Choroid plexus epithelial cell (primary cell): ENCODE measurements around the gene RAD51B.

ENCODE experiments used
- DNase-seq: peaks from one replicate; pipeline ENCODE4 v3.0.0-alpha.2; 2010; ENCODE audit warnings: low read depth
- H3K4me3 ChIP-seq: 2 replicates; pipeline ENCODE4 v1.5.1; 2011; ENCODE audit warnings: low read depth, mild to moderate bottlenecking, control low read depth, low read length, moderate library complexity
- TF ChIP-seq, protein P1 (sequence below): conservative IDR thresholded peaks from 2 replicates; pipeline ENCODE4 v1.5.1; 2011; ENCODE audit warnings: low read depth, mild to moderate bottlenecking, control low read depth, inconsistent platforms, low read length, moderate library complexity

Gene RAD51B

DNA sequence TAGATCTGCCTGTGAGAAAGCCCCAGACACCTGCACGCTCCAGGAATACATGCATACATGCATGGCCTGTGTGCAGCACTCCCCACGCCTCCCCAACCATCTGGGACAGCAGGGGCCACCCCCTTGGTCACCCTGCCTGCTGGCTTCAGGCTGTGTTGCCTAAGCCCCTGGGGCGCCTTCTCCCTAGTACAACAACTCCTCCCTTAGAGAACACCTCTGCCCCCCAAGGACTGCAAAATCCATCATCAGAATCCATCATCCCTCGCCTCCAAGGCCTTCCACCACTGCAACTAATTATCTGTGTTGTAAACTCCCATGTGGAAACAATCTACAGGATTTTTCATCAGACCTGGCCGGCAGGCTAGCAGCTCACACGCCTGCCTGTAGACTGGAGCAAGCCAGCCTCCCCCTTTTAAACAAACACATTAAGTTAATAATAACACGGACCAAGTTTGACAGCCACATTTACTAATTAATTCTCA, 936.5 kb downstream of the RAD51B start:
- H3K4me3 ChIP-seq = no peak overlapping the region
- TF ChIP-seq, protein P1, sequence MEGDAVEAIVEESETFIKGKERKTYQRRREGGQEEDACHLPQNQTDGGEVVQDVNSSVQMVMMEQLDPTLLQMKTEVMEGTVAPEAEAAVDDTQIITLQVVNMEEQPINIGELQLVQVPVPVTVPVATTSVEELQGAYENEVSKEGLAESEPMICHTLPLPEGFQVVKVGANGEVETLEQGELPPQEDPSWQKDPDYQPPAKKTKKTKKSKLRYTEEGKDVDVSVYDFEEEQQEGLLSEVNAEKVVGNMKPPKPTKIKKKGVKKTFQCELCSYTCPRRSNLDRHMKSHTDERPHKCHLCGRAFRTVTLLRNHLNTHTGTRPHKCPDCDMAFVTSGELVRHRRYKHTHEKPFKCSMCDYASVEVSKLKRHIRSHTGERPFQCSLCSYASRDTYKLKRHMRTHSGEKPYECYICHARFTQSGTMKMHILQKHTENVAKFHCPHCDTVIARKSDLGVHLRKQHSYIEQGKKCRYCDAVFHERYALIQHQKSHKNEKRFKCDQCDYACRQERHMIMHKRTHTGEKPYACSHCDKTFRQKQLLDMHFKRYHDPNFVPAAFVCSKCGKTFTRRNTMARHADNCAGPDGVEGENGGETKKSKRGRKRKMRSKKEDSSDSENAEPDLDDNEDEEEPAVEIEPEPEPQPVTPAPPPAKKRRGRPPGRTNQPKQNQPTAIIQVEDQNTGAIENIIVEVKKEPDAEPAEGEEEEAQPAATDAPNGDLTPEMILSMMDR = no peak

DNA sequence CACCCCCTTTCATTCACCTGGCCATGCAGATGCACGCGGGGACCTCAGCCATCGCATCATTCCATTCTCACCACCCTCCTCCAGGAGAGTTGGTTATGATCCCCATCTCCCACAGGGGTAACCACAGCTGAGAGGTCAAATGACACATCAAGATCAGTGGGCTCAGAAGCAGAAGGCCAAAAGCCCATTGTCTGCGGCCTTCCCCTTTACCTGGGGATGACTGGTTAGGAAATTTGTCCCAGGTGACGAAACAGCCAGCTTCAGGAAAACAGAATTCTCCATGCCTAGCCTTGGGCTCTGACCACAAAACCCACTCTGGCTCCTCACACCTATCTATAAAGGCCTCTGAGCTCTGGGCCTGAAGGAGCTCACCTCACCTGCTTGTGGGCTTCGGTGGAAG, 937.2 kb downstream of the RAD51B start:
- H3K4me3 ChIP-seq = no peak overlapping the region
- TF ChIP-seq, protein P1 = no peak
- DNase-seq = no peak

More for the DNA sequence above, 936.5 kb downstream of the RAD51B start:
- DNase-seq = no peak

DNA sequence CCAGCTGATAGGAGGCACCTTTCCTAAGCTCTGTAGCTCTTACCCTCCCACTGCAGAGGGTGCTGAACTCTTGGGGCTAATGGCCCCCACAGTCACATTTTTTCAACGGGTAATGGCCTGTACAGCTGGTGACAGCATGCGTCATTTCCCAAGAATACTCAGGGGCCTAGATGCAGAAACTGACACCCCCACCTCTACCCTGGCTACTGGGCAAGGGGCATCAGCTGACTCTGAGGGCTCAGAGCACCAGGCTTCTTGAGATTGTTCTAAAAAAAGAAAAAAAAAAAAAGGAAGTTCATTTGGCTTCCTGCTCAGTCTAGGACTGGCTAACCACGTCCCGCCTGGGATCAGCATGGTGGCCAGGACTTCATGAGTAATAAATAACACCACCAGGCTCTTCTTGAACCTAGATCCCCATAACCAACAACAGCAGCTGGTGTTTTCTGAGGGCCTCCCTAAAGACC, 938.1 kb downstream of the RAD51B start:
- TF ChIP-seq, protein P1 = no peak
- DNase-seq = peak; percentile 33

DNA sequence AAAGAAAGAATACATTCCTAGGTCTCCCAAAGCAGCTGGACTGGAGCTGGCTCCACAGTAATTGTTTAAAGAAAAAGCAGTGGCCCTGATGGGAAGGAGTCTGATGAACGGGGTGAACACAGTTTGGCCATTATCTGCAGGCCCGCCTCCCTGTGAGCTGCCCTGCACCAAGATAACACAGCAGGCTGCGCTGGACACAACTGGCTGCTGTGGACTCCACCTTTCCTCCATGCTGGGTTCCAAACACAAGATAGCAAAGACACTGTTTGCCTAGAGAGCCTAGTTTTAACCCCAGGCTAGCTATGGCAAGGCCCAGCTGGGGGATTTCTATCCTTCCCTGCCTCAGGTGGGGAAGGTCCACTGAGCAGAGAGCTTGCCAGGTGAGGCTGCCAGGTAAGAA, 938.7 kb downstream of the RAD51B start:
- no peak for DNase-seq
- H3K4me3 ChIP-seq = no peak overlapping the region
- TF ChIP-seq, protein P1 = no peak

More for the DNA sequence above, 938.1 kb downstream of the RAD51B start:
- no peak overlapping the region for H3K4me3 ChIP-seq

DNA sequence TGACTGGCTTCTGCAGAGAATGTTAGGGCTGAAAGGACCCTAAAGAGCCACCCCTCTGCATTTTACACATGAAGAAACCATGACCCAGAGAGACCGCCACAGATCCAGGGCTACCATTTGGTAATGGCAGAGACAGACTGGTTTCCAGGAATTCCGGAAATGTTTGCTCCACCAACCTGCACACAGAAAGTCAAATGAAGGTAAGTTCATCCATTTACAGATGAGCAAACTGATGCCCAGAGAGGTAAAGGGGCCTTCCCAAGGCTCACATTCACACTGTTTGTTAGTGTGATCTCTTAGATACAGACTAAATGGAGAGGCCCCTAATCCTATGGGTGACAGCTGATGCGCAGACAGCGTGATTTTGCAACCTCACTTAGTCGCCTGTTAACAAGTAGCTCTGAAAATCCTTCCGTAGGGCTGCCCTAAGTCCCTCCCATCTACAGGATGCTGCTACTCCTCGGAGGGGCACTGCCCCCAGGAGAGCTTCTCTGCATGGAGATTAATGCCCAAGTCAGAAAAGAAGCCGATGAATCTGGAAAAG, 939.5 kb downstream of the RAD51B start:
- DNase-seq = no peak
- TF ChIP-seq, protein P1 = no peak
- no peak overlapping the region for H3K4me3 ChIP-seq

DNA sequence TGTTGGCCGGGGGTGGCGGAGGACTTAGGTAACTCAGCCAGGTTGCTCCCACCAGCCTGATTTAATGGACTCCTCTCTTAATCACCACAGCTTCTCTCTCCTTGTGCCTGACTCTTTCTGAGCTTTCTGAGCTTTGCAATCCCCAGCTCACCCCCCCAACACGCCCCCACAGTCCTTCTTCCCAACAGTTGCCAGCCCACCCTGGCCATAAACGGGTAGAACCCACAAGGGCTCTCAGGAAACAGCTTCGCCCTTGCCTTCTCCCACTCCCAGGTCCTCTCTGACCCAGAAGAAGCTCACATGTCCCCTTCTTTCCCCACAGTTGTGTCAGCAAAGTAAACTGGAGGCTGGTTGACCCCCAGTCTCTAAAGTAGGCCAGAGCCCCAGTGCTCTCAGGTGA, 940.4 kb downstream of the RAD51B start:
- TF ChIP-seq, protein P1 = no peak
- no peak overlapping the region for H3K4me3 ChIP-seq
- no peak for DNase-seq

DNA sequence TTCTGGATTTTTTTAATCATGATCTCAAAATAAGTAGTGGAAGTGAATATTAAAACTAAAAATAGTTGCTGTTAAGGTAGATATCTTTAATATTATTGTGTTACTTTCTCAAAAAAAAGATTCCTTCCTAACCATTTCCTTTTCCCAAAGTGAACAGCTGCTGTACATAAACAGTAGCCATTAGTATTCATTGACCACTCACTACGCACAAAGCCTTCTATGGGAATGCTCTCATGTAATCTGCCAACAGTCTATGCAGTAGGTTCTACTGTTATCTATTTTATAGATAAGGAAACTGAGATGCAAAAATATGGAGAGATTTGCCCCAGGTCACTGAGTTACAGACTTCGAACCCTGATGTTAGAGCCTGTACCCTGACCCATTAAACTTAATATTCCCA, 941.2 kb downstream of the RAD51B start:
- DNase-seq = no peak
- H3K4me3 ChIP-seq = no peak overlapping the region
- TF ChIP-seq, protein P1 = no peak
